Measurements from ENCODE around the gene NDUFS2.

NDUFS2 gene

GRCh38 chr1:161201836-161202712 is at the start of gene NDUFS2:
Gene NDUFS2 (plus strand): TSS chr1:161202367. CDS start chr1:161202386, 19 bp downstream.
- peak; percentile 98 for DNase-seq

- no peak for DNase-seq
Measured at GRCh38 chr1:161153176-161153575, 49.0 kb upstream of the NDUFS2 start.

- peak; percentile 83 for DNase-seq
Measured at GRCh38 chr1:161153682-161154337, 48.4 kb upstream of the NDUFS2 start, which contains the start of gene UFC1. Gene UFC1 (plus strand): TSS chr1:161153978. CDS start chr1:161153998, 20 bp downstream.

GRCh38 chr1:161157867-161158266 is 44.3 kb upstream of the NDUFS2 start:
- no peak for DNase-seq

GRCh38 chr1:161158316-161159010 is 43.7 kb upstream of the NDUFS2 start:
- DNase-seq = no peak

- DNase-seq = peak; percentile 76
Measured at GRCh38 chr1:161159087-161159912, 42.9 kb upstream of the NDUFS2 start, which contains the start of gene USP21. Gene USP21 (plus strand): TSS chr1:161159500. CDS start chr1:161160641, 1,141 bp downstream.

GRCh38 chr1:161159913-161160243 is 42.3 kb upstream of the NDUFS2 start:
- no peak for DNase-seq

GRCh38 chr1:161160671-161161145 is 41.5 kb upstream of the NDUFS2 start:
- DNase-seq = no peak

- DNase-seq = no peak
Measured at GRCh38 chr1:161161652-161162051, 40.5 kb upstream of the NDUFS2 start.

GRCh38 chr1:161162052-161162451 is 40.1 kb upstream of the NDUFS2 start:
- DNase-seq = no peak

- no peak for DNase-seq
Measured at GRCh38 chr1:161162806-161163205, 39.4 kb upstream of the NDUFS2 start.

GRCh38 chr1:161163793-161164192 is 38.4 kb upstream of the NDUFS2 start:
- no peak for DNase-seq

- DNase-seq = no peak
Measured at GRCh38 chr1:161164901-161165610, 37.1 kb upstream of the NDUFS2 start.

GRCh38 chr1:161165742-161166668 is 36.2 kb upstream of the NDUFS2 start, which contains the start of gene PPOX:
Gene PPOX (plus strand): TSS chr1:161166426. CDS start chr1:161166848, 422 bp downstream.
- DNase-seq = peak; percentile 97

- DNase-seq = no peak
Measured at GRCh38 chr1:161166669-161167548, 35.3 kb upstream of the NDUFS2 start.

- no peak for DNase-seq
Measured at GRCh38 chr1:161168906-161169305, 33.3 kb upstream of the NDUFS2 start.

GRCh38 chr1:161171191-161171590 is 31.0 kb upstream of the NDUFS2 start:
- no peak for DNase-seq

GRCh38 chr1:161171696-161172095 is 30.5 kb upstream of the NDUFS2 start:
- no peak for DNase-seq

- no peak for DNase-seq
Measured at GRCh38 chr1:161172349-161172748, 29.8 kb upstream of the NDUFS2 start.
